GM23338 (cell line): Measurements from ENCODE around the gene LHFPL4. TPM values are rescaled to one million over a fixed set of nuclear protein-coding genes. Genes with fewer than 3 reads are reported as not detected.

ENCODE experiments used
- EZH2phosphoT487 ChIP-seq: fragments of 200-600 bp; sonication (generic); IDR thresholded peaks from one replicate; pipeline ENCODE4 v1.8.1; 2018; ENCODE audit warnings: antibody characterized with exemption; ENCODE audit not compliant: unreplicated experiment
- NANOG ChIP-seq: IDR thresholded peaks from 2 replicates; pipeline ENCODE4 v1.6.1; 2016; ENCODE audit warnings: antibody characterized with exemption, borderline replicate concordance
- STAT1 ChIP-seq: IDR thresholded peaks from one replicate; pipeline ENCODE4 v1.6.1; 2016; ENCODE audit warnings: antibody characterized with exemption; ENCODE audit not compliant: unreplicated experiment
- ZNF114 ChIP-seq: fragments of 250-450 bp; sonication (Bioruptor Pico); IDR thresholded peaks from 2 replicates; pipeline ENCODE4 v1.5.0; 2020; ENCODE audit warnings: mild to moderate bottlenecking, moderate library complexity
- ZNF331 ChIP-seq: fragments of 250-450 bp; sonication (Bioruptor Pico); IDR thresholded peaks from 2 replicates; pipeline ENCODE4 v1.5.0; 2020; ENCODE audit warnings: low read depth, mild to moderate bottlenecking, moderate library complexity
- polyA plus RNA-seq: library from polyadenylated mRNA; unstranded; fragments of >200 nt; fragmentation: Nextera tagmentation; extraction: Ambion mirVana; gene quantifications from 2 replicates; pipeline ENCODE4 v1.2.1, GENCODE V29; 2016
- total RNA-seq: library from RNA; depleted of rRNA; stranded (reverse); fragments of >200 nt; shearing (Covaris generic); gene quantifications from 2 replicates; pipeline ENCODE4 v1.2.3, GENCODE V29; 2014
- TF ChIP-seq, protein P1 (sequence below): fragments of 250-450 bp; sonication (Bioruptor Pico); IDR thresholded peaks from 2 replicates; pipeline ENCODE4 v1.5.0; 2020; ENCODE audit warnings: mild to moderate bottlenecking, moderate library complexity
- TF ChIP-seq, protein P2 (sequence below): IDR thresholded peaks from one replicate; pipeline ENCODE4 v1.6.1; 2018; ENCODE audit warnings: antibody characterized with exemption; ENCODE audit not compliant: unreplicated experiment
- TF ChIP-seq, protein P3 (sequence below), 2 experiments: fragments of 200-600 bp in 1 of 2; sonication (generic) in 1 of 2; conservative IDR thresholded peaks; 2 replicates each; pipeline versions ENCODE4 v1.5.1 to v1.6.1; 2016 to 2017; ENCODE audit warnings: antibody characterized with exemption in 2 of 2, low read depth in 2 of 2, mild to moderate bottlenecking in 2 of 2, moderate library complexity in 1 of 2

Gene LHFPL4
- total and polyA plus RNA-seq, 2 experiments from 2014 or later = 2.3 to 11.5 TPM

DNA sequence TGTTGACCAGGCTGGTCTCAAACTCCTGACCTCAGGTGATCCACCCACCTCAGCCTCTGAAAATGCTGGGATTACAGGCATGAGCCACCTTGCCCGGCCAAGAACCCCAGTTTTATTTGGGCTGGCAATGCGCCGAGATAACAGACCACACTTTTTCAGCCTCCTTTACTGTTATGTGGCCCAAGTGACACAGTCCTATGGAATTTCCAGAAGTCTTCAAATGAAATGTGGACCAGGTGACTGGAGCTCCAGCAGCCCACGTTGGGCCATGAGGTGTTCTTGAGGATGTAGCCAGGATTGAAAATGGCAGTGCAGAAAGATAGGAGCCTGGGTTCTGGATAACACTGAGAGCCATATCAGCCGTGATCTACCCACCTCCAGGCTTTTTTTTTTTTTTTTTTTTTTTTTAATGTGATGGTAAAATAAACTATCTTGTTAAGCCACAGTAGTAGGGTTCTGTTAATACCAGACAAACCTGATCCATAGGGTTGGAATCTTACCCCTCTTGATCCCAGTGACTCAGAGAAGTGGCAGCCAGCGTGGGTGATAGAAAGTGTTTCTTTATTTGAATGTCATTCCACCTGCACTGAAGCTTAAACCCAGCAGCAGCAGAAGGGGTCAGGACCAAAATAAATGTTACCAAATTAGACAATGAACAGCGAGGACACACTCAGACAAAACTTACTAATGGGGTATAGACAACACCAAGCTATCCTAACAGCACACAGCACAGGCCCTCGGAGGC lies 55.6 kb downstream of the LHFPL4 start (continued):
- TF ChIP-seq, protein P1, sequence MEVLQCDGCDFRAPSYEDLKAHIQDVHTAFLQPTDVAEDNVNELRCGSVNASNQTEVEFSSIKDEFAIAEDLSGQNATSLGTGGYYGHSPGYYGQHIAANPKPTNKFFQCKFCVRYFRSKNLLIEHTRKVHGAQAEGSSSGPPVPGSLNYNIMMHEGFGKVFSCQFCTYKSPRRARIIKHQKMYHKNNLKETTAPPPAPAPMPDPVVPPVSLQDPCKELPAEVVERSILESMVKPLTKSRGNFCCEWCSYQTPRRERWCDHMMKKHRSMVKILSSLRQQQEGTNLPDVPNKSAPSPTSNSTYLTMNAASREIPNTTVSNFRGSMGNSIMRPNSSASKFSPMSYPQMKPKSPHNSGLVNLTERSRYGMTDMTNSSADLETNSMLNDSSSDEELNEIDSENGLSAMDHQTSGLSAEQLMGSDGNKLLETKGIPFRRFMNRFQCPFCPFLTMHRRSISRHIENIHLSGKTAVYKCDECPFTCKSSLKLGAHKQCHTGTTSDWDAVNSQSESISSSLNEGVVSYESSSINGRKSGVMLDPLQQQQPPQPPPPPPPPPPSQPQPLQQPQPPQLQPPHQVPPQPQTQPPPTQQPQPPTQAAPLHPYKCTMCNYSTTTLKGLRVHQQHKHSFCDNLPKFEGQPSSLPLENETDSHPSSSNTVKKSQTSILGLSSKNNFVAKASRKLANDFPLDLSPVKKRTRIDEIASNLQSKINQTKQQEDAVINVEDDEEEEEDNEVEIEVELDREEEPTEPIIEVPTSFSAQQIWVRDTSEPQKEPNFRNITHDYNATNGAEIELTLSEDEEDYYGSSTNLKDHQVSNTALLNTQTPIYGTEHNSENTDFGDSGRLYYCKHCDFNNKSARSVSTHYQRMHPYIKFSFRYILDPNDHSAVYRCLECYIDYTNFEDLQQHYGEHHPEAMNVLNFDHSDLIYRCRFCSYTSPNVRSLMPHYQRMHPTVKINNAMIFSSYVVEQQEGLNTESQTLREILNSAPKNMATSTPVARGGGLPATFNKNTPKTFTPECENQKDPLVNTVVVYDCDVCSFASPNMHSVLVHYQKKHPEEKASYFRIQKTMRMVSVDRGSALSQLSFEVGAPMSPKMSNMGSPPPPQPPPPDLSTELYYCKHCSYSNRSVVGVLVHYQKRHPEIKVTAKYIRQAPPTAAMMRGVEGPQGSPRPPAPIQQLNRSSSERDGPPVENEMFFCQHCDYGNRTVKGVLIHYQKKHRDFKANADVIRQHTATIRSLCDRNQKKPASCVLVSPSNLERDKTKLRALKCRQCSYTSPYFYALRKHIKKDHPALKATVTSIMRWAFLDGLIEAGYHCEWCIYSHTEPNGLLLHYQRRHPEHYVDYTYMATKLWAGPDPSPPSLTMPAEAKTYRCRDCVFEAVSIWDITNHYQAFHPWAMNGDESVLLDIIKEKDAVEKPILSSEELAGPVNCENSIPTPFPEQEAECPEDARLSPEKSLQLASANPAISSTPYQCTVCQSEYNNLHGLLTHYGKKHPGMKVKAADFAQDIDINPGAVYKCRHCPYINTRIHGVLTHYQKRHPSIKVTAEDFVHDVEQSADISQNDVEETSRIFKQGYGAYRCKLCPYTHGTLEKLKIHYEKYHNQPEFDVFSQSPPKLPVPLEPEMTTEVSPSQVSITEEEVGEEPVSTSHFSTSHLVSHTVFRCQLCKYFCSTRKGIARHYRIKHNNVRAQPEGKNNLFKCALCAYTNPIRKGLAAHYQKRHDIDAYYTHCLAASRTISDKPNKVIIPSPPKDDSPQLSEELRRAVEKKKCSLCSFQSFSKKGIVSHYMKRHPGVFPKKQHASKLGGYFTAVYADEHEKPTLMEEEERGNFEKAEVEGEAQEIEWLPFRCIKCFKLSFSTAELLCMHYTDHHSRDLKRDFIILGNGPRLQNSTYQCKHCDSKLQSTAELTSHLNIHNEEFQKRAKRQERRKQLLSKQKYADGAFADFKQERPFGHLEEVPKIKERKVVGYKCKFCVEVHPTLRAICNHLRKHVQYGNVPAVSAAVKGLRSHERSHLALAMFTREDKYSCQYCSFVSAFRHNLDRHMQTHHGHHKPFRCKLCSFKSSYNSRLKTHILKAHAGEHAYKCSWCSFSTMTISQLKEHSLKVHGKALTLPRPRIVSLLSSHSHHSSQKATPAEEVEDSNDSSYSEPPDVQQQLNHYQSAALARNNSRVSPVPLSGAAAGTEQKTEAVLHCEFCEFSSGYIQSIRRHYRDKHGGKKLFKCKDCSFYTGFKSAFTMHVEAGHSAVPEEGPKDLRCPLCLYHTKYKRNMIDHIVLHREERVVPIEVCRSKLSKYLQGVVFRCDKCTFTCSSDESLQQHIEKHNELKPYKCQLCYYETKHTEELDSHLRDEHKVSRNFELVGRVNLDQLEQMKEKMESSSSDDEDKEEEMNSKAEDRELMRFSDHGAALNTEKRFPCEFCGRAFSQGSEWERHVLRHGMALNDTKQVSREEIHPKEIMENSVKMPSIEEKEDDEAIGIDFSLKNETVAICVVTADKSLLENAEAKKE (CRISPR knock-in tag) = no peak
- TF ChIP-seq, protein P2, sequence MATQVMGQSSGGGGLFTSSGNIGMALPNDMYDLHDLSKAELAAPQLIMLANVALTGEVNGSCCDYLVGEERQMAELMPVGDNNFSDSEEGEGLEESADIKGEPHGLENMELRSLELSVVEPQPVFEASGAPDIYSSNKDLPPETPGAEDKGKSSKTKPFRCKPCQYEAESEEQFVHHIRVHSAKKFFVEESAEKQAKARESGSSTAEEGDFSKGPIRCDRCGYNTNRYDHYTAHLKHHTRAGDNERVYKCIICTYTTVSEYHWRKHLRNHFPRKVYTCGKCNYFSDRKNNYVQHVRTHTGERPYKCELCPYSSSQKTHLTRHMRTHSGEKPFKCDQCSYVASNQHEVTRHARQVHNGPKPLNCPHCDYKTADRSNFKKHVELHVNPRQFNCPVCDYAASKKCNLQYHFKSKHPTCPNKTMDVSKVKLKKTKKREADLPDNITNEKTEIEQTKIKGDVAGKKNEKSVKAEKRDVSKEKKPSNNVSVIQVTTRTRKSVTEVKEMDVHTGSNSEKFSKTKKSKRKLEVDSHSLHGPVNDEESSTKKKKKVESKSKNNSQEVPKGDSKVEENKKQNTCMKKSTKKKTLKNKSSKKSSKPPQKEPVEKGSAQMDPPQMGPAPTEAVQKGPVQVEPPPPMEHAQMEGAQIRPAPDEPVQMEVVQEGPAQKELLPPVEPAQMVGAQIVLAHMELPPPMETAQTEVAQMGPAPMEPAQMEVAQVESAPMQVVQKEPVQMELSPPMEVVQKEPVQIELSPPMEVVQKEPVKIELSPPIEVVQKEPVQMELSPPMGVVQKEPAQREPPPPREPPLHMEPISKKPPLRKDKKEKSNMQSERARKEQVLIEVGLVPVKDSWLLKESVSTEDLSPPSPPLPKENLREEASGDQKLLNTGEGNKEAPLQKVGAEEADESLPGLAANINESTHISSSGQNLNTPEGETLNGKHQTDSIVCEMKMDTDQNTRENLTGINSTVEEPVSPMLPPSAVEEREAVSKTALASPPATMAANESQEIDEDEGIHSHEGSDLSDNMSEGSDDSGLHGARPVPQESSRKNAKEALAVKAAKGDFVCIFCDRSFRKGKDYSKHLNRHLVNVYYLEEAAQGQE = no peak
- TF ChIP-seq ZNF114 (CRISPR knock-in tag) (no peak), ZNF331 (no peak), NANOG (no peak), STAT1 (no peak), EZH2phosphoT487 (no peak)
- TF ChIP-seq, protein P3, sequence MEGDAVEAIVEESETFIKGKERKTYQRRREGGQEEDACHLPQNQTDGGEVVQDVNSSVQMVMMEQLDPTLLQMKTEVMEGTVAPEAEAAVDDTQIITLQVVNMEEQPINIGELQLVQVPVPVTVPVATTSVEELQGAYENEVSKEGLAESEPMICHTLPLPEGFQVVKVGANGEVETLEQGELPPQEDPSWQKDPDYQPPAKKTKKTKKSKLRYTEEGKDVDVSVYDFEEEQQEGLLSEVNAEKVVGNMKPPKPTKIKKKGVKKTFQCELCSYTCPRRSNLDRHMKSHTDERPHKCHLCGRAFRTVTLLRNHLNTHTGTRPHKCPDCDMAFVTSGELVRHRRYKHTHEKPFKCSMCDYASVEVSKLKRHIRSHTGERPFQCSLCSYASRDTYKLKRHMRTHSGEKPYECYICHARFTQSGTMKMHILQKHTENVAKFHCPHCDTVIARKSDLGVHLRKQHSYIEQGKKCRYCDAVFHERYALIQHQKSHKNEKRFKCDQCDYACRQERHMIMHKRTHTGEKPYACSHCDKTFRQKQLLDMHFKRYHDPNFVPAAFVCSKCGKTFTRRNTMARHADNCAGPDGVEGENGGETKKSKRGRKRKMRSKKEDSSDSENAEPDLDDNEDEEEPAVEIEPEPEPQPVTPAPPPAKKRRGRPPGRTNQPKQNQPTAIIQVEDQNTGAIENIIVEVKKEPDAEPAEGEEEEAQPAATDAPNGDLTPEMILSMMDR (conservative IDR thresholded peaks at IDR 0.05; ENCODE audit: low read depth in 2 of 2) = no peak
